ENCODE measurements around the gene BBS2. TPM values are rescaled to one million over a fixed set of nuclear protein-coding genes. Genes with fewer than 3 reads are reported as not detected.

Gene BBS2
- total RNA-seq, 2 donors from 2014 or later: 14.3 to 19.1 TPM

GRCh38 chr16:56457927-56458470, 61.8 kb downstream of the BBS2 start:
- intact Hi-C loops (cut with DNase I): no loop called here
- TF ChIP-seq POLR2A (IDR thresholded peaks at IDR 0.05) (no peak), CTCF (IDR thresholded peaks at IDR 0.05) (no peak)
- ATAC-seq (no peak), DNase-seq (no peak)
- peaks cover 2% of the 10 kb centered on the region for H3K4me1 ChIP-seq
- no peak overlapping the region for H3K4me3 ChIP-seq
- no peaks in the 10 kb centered on the region for H3K9me3 ChIP-seq
- WGBS, 2 donors: 87 to 88% methylated on average over 6 of the region's 6 CpGs
- H3K36me3 ChIP-seq (replicated peaks in 1 of 2; ENCODE audit: insufficient read depth in 1 of 2, low read depth in 2 of 2): peaks cover 0 to 8% of the 10 kb centered on the region in 2 donors
- H3K27ac ChIP-seq: no peak overlapping the region
- H3K27me3 ChIP-seq: no peaks in the 10 kb centered on the region

- ATAC-seq: peak; percentile 58
- Histone ChIP-seq H3K4me1 (peaks cover 44% of the 10 kb centered on the region), H3K4me3 (peak overlapping the region; percentile 87 to 94), H3K27me3 (no peaks in the 10 kb centered on the region), H3K27ac (peak overlapping the region; percentile 57 to 87 (median 82)), H3K36me3 (replicated peaks in 1 of 2; ENCODE audit: insufficient read depth in 1 of 2, low read depth in 2 of 2) (peaks cover 0 to 8% of the 10 kb centered on the region in 2 donors), H3K9me3 (no peaks in the 10 kb centered on the region)
- intact Hi-C loops (cut with DNase I): no loop called here
- WGBS, 2 donors: 3 to 5% methylated on average over 22 to 31 of the region's 31 CpGs
- TF ChIP-seq CTCF (IDR thresholded peaks at IDR 0.05): no peak
- no peak for TF ChIP-seq POLR2A (IDR thresholded peaks at IDR 0.05)
- DNase-seq: peak; percentile 53 to 69 (median 64)
These were observed 67.8 kb downstream of the BBS2 start for GRCh38 chr16:56451753-56452689.

- Histone ChIP-seq H3K27ac (peak within 1 kb of the TSS; percentile 57 to 87 (median 82)), H3K9me3 (no peaks in the 10 kb centered on the region), H3K4me3 (peak within 1 kb of the TSS; percentile 87 to 94), H3K4me1 (peaks cover 44% of the 10 kb centered on the region), H3K27me3 (no peaks in the 10 kb centered on the region), H3K36me3 (replicated peaks in 1 of 2; ENCODE audit: insufficient read depth in 1 of 2, low read depth in 2 of 2) (peaks cover 0 to 5% of the 10 kb centered on the region in 2 donors)
- intact Hi-C loops (cut with DNase I): no loop called here
- DNase-seq (peak; percentile 93 to 98 (median 95)), ATAC-seq (peak; percentile 99)
- 0% methylated on average over 36 to 56 of the region's 56 CpGs for WGBS, 2 donors
- TF ChIP-seq CTCF (IDR thresholded peaks at IDR 0.05): peak in 3 of 7 experiments; percentile 13 to 25 (median 15)
- TF ChIP-seq POLR2A (IDR thresholded peaks at IDR 0.05): peak; percentile 42 to 80 (median 79)
These were observed 68.7 kb downstream of the BBS2 start, which contains the start of the genes NUDT21 and OGFOD1 for GRCh38 chr16:56450986-56451752. Gene NUDT21 (minus strand): TSS chr16:56451332. CDS start chr16:56451202, 130 bp downstream. Gene OGFOD1 (plus strand): TSS chr16:56451554. CDS start chr16:56451613, 59 bp downstream.

- H3K4me3 ChIP-seq: peak overlapping the region; percentile 87 to 94
- H3K36me3 ChIP-seq (replicated peaks in 1 of 2; ENCODE audit: insufficient read depth in 1 of 2, low read depth in 2 of 2): peaks cover 0 to 3% of the 10 kb centered on the region in 2 donors
- H3K9me3 ChIP-seq: no peaks in the 10 kb centered on the region
- TF ChIP-seq CTCF (IDR thresholded peaks at IDR 0.05) (no peak), POLR2A (IDR thresholded peaks at IDR 0.05) (no peak)
- H3K4me1 ChIP-seq: peaks cover 44% of the 10 kb centered on the region
- intact Hi-C loops (cut with DNase I): no loop called here
- H3K27ac ChIP-seq: peak overlapping the region; percentile 57 to 87 (median 82)
- DNase-seq (no peak), ATAC-seq (no peak)
- 6 to 13% methylated on average over 18 of the region's 18 CpGs for WGBS, 2 donors
- no peaks in the 10 kb centered on the region for H3K27me3 ChIP-seq
These were observed 69.4 kb downstream of the BBS2 start for GRCh38 chr16:56450275-56450985.

Measured in body of pancreas (tissue), 4 donors.